ENCODE results near the gene PIK3R6. TPM values are rescaled to one million over a fixed set of nuclear protein-coding genes. Genes with fewer than 3 reads are reported as not detected.

PIK3R6 gene
- total RNA-seq, 1 donor from 2014 or later, result 9.9 TPM

DNA sequence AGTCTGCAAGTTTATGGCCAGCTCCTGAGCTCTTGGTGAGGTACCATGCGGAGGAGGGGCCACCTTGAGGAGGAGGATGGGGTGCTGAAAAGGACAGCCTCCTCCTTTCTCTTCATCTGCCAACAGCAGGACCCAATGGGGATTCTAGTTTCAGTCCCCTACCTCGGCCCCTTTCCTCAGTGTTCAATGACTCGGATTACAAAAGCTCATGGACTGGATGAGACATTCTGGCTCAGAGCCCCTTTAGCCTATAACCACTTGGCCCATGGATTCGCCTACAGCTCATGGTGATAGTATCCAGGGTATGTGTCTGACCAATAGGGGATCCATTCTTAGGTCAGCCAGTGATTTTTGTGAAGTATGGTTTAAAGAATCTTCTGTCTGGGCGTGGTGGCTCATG is 8.5 kb upstream of the PIK3R6 start:
- intact Hi-C loops (cut with micrococcal nuclease), result no loop called here

DNA sequence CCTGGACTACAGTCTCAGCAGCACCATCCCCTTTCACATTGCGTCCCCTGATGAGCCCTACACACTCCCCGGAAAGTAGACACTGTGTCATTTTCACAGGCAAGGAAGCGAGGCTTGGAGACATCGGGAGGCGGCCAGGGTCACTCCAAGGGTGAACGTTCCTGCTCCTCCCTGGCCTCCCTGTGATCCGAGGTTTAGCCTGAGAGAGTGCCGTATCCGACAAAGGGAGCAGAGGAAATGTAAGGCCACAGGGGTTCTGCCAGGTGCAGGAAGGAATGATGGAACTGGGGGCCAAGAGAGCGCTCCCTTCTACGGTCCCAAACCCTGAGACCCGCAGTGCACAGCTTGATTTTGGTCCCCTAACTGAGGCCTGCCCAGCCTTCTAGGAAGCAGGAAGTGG is 8.0 kb upstream of the PIK3R6 start:
- intact Hi-C loops (cut with micrococcal nuclease), result no loop called here

DNA sequence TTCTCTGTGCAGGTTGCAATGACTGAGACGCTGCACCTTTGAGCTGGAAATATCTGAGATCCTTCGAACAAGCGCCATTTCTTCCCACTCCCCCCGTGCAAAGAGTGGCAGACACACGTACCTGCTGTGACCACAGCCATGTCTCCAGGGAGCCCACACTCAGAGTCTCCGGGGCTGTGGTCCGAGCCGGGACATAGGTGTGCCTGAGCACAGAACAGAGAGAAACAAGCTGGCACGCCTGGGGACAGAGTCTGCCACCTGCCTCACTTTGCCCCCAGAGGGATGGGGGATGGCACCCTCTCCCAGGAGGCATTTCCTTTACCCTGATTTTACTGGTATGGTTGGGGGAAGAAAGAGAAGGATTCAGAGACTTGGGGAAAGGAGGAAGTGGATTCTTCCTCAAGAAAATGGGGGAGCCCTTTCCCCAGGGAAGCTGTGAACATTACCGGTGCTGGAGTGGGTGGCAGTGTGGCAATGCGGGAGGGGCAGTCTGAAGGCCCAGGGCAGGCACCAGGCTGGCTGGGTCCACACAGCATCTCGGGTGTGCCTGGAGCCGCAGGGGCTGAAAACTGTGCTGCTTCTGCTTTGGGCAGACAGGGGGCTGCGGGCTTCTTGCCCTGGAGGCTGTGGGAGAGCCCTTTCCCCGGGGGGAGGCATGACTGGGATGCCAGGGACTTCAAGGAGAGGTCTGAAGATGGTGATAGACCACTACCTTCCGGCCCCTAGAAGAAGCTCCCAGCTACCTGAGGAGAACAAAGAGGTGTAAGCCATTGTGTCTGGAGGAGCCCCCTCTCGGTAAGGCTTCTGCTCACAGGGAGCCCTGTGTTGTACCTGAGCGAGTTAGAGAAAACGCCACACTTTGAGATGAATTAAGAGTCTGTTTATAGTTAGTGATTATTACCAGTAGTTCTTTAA is 6.6 kb upstream of the PIK3R6 start:
- intact Hi-C loops (cut with micrococcal nuclease), result no loop called here

DNA sequence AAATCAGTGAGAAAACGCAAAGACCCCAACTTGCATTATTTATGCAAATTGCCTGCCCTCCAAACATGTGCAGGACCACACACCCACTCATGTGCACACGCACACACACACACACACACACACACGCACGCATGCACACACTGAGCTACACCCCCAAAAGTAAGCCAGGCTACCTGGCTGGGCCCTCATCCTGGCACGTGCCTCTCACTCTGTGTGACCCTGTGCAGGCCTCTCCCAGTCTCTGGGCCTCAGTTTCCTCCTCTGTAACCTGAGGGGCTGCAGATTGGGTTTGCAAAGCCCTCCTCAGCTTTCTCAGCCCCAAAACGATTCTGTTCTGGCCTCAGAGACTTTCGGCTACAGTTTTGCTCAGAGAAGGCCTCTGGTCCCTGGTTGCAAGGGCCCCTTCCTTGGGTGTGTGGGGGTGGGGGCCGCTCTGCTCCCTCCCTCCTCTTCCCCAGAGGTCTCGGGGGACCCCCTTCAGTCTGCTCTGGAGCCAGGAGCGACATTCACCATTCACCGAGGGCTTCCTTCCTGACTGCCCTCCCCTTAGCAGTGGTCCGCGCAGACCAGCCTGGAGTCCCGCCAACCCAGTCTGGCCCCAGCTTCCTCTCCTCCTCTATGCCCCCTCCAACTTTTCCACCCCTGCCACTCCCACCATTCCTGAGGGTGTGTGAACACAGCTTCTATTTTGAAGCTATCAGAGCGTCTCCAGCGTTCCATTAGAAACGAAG is 5.4 kb upstream of the PIK3R6 start:
- intact Hi-C loops (cut with micrococcal nuclease), result no loop called here

DNA sequence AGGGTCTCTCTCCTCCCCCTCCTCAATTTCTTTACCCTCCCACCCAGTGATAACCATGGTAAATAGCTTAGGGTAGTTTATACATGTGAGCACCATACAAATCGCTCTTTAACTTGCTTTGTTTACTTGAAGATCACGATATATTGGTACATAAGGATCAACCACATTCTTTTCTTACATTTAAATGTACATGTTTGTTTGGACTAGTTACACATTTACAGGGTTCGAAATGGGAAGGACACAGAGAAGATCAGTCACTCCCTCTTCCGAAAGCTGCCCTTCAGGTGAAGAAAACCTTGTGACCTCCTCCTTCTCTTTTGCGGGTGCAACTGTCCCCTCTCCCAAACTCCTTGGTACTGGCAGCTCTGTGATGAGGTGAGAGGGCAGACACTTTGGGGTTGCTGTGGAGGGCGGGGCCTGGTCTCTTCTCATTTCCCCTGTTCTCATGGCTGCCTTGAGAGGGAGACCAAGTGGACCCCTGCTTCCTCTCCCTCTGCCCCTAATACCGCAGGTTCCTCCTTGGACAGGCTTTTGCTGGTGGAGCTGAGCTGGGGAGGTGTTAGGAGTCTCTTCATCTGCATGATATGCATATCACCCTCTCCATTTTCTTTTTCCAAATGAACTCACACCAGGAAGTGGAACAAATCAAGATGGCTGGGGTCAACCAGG is 4.7 kb upstream of the PIK3R6 start:
- intact Hi-C loops (cut with micrococcal nuclease), result no loop called here

DNA sequence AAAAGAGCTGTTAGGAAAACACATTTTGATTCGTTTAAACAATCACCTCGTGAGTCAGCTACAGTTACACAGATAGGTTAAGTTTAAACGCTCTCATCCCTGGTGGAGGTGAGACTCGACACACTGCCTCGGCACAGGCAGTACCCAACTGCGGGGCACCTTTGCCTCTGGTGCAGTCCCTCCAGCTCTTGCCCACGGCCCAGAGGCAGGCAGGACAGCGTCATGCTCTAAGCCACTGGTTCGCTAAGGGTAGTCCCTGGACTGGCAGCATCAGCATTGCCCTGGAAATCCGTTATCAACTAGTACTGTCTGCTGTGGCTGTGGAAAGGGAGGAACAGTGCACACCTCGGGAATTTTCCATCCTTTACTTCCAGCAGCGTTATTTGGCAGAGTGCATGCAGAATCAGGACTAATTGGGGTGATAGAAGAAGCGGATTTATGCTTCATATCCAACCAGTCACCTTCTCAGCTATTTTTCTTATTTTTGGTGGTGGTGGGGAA is 3.7 kb upstream of the PIK3R6 start:
- intact Hi-C loops (cut with micrococcal nuclease), result no loop called here

DNA sequence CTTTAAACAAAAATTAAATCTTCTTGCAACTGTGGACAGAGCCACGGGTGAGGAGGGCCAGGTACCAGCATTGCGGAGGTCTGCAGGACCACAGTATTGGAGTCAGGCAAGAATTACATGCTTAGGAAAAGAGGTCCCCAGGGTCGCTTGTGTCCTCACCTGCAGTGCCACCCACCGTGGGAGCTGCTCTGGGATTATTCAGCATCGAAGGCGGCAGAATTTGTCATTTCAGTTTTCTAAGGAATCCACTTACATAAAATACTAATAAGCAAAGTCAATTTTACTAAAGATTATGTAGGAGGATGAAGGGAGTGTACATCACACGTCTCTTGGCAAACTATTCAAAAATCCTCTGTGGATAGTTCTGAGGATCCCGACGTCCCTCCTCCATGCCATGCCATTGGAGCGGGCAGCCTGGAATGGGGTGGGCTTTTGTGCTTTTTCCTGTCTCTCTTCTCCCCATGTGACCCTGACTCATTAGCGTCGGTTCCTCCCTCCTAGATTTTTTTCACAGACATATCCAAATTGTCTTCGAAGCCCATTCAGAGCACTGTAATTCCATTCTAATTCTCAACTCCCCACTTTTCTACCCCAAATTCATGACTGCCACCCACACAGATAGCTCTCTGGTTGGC is 3.0 kb upstream of the PIK3R6 start:
- intact Hi-C loops (cut with micrococcal nuclease), result no loop called here

DNA sequence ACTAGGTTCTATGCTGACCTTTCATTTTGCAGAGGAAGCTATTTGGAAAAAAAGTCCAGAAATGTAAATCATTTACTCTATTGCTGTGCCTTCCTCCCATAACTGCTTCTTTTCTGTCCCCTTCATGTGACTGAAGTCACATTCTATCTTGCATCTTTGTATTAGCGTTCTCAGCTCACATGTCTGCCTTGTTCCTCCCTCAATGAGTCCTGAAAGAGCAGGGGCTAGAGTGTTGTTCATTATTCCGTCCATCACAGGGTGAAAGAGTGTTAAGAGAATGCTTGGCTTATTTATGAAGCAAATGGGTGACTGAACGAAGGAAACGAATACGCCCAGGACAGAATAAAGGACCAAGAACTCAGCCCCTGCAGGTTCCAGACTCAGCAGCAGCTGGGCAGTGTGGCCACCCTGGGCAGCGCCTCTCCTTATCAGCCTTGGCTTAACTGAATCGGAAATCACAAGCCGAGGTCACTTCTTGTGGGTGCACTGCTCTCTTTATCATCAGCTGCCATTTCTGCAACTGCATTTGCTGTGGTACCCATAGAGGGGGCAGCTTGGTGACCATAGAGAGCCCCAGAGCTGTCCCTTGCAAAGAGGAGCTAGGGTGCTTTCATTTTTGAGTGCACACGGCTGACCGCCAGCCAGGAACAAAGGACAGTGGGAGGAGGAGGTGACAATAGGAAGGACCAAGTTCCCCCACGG is 1.8 kb upstream of the PIK3R6 start:
- intact Hi-C loops (cut with micrococcal nuclease), result loop anchor here (10.0 kb wide), 1 partner anchor 124 kb away; the partner anchor contains the start of gene CCDC42

DNA sequence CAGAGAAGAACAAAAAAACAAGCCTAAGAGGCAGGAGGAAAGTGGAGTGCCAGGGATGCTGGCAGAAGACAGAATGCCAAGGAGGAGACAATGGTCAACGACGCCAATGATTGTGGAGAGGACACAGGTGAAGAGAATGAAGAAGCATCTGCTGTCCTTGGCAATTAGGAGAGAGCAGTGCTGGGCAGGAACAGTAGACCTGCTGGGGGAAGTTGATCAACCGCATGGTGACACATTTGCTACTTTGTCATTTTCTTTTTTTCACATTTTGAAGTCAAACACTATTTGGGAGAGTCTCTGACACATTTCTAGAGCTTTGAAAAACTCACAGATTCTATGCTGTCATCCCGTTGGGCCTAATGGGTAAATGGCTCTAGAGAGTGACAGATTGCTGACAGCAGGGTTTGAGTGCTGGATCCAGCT is 1.1 kb upstream of the PIK3R6 start:
- intact Hi-C loops (cut with micrococcal nuclease), result loop anchor here (10.0 kb wide), 1 partner anchor 124 kb away; the partner anchor contains the start of gene CCDC42

DNA sequence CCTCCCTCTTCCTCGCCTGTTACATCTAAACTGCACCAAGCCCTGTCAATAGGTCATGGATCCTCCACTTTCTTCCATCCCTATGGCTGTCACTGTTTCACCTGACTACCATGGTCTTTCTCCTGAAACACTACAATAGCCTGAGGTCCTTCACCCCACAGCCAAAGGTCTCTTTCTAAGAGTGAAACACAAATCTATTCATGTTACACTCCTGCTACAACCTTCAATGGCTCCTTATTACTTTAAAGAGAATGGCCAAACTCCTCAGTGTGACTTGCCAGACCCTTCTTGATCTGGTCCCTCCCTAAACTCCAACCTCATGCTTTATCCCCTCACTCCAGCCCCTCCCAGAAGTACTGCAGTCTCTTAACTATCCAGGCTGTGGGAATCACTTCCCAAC is 618 bp upstream of the PIK3R6 start:
- intact Hi-C loops (cut with micrococcal nuclease), result loop anchor here (10.0 kb wide), 1 partner anchor 123 kb away; the partner anchor contains the start of gene CCDC42

DNA sequence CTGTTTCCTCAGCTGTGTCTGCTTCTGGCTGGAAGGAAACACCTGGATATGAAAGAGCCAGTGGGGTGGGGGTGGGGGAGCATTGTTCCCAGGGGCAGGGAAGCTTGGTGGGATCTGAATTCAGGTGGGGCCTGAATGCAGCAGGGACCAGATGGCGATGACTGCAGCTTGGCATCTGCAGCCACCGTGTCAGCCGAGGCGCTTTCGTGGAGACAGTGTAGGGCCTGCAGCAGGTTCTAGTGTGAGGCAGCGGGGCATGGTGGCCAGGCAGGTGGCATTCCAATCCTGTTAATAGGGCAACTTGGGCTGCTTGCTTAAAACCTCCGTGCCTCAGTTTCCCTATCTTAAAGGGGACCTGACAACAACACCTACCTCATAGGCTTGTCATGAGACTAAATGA is 1.7 kb downstream of the PIK3R6 start:
- intact Hi-C loops (cut with micrococcal nuclease), result loop anchor here (10.0 kb wide), 1 partner anchor 121 kb away; the partner anchor contains the start of gene CCDC42

DNA sequence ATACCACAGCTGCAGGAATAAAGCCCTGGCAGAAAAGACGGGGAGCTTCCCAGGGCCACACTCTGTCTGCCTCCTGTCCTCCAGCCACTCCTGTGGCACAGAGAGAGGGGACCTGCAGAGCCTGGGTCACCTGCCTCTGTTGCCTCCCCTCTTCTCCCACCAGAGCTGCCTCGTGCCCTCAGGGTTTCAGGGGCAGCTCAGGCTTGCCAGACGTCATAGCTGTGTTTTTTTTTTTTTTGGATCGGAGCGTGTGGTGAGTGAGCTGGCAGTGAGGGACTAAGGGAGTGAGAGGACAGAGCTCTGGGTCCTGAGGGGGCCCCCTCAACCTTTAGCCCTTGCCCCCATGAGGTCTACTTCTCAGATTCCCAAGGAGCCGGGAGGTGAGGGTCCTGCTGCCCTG is 2.1 kb downstream of the PIK3R6 start:
- intact Hi-C loops (cut with micrococcal nuclease), result loop anchor here (10.0 kb wide), 1 partner anchor 121 kb away; the partner anchor contains the start of gene CCDC42

DNA sequence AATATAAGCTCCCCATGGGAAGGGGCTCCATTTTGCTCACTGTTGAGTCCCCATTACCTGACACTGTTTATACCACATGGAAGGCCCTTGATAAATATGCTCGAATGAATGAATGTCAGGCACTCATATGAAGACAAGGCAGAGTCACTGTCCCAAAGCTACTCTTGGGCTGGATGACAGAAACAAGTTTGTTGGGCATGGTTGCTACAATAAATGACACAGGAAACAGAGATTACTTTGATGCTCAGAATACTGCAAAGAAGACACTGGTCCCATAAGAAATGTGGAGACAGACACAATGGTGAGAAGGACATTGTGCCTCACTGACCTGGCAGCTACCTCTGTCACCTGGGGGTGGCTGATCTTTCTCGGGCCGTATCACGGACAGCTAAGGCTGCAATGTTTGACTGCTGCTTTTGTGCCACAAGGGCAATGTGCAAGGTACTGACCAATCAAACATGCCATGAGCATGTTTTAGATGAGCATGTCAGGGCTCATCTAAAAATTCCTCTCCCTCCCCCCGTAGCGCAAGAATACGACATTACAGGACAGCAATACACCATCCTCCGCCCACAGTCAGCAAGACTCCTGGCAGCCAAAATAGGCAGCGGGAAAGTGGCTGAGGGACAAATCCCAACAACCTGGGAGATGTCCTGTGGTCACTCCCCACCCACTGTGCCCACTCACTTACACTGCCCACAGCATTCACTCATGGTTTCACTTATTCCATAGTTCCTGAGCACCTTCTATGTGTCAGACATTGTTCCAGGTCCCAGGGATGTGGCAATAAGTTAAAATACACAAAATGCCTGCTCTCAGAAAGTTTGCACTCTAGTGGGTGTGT is 5.0 kb downstream of the PIK3R6 start:
- intact Hi-C loops (cut with micrococcal nuclease), result loop anchor here (10.0 kb wide), 1 partner anchor 118 kb away; the partner anchor contains the start of gene CCDC42

DNA sequence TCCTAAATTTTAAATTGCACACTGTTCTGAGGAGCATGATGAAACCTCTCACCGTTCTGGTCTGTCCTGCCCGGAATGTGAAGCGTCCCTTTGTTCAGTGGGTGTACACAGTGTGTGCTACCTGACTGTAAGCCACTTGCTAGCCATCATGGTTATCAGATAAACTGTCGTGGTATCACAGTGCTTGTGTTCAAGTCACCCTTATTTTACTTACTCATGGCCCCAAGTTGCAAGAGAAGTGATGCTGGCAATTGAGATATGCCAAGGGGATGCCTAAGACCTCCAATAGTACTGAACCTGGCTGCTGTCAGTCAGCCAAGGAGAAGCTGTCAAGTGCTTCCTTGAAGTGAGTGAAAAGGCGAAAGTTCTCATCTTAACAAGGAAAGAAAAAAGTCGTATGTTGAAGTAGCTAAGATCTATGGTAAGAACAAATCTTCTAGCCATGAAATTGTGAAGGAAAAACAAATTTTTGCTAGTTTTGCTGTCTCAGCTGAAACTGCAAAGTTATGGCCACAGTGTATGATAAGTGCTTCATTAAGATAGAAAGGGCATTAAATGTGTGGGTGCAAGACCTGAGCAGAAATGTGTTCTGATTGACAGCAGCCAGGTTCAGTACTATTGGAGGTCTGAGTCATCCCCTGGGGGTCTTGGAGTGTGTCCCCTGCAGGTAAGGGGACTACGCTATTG is 5.8 kb downstream of the PIK3R6 start:
- intact Hi-C loops (cut with micrococcal nuclease), result loop anchor here (10.0 kb wide), 1 partner anchor 117 kb away; the partner anchor contains the start of gene CCDC42

DNA sequence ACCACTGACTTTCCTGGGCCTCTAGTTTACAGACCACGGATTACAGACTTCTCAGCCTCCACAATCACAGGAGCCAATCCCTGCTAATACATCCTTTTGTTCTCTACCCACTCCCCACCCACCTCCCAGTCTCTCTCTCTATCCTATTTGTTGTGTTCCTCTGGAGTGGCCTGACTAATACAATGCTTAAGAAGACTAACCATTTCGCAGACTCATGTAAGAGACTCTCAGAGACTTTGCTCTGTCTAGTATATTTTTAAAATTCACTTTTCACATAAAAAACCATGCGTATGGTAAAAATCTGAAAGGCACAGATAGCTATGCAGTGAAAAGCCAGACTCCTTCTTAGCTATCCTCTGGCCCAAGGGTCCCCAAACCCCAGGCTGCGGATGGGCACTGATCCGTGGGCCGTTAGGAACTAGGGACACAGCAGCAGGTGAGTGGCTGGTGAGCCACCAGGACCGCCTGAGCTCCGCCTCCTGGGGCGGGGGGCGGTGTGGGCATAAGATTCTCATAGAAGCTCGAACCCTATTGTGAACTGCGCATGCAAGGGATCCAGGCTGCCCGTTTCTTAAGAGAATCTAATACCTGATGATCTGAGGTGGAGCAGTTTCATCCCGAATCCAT is 7.6 kb downstream of the PIK3R6 start:
- intact Hi-C loops (cut with micrococcal nuclease), result loop anchor here (5.0 to 10.0 kb wide), 2 partner anchors 37 to 115 kb away; partner anchors contain the start of gene CCDC42

DNA sequence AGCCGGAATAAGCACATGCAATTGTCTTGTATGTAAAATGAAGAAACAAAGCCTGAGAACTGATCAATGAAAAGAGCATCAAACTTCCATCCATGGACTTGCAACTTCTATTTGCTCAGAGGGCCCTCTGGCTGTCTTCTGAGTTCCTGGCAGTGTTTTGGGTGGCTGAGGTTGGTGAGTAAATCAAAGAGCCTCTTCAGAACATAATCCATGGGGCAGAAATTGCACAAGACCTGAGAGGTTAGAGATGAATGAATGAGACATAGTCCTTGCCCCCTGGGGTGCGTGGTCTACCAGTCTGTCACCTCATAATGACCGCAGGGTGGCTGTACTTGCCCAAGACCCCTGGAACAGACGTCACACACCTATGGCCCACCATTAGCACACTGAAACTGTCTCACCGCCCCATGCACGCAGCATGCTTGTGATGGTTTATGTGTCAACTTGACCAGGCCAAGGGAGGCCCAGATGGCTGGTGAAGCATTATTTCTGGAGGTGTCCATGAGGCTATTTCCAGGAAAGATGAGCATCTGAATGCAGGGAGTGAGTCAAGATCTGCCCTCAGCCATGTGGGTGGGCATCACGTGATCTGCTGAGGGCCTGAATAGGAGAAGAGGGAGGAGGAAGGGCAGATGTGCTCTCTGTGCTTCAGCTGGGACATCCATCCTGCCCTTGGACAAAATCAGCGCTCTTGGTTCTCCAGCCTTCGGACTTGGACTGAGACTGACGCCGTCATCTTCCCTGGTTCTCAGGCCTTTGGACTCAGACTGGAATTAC is 8.3 kb downstream of the PIK3R6 start:
- intact Hi-C loops (cut with micrococcal nuclease), result loop anchor here (5.0 kb wide), 1 partner anchor 38 kb away; no protein-coding TSS in a partner anchor

DNA sequence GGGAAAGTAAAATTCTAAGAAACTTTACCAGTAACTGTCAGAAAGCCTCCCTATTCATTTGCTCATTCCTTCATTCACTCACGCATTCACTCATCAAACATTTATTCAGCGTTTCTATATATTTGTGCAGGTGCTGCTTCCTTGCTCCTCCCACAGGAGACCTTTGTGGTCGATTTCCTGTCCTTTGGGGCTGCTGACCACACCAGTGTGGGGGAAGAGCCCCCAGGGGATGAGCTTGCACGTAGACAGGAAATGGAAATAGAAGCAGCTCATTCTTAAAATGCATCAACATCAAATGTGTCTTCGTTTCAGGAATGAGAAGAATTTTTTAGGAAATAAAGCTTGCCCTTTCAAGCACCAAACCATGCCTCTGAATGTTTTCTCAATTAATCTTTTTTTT is 9.6 kb downstream of the PIK3R6 start:
- intact Hi-C loops (cut with micrococcal nuclease), result loop anchor here (5.0 kb wide), 1 partner anchor 39 kb away; no protein-coding TSS in a partner anchor
